AG10803 (cell line): ENCODE results near the gene UBE3A.

Experiments
- DNase-seq: peaks from one replicate; pipeline ENCODE4 v3.0.0; 2010; ENCODE audit warnings: low read depth
- H3K4me3 ChIP-seq: 2 replicates; pipeline ENCODE4 v1.5.1; 2011; ENCODE audit warnings: mild to moderate bottlenecking, low read length, control low read depth
- TF ChIP-seq, protein P1 (sequence below): conservative IDR thresholded peaks from 2 replicates; pipeline ENCODE4 v1.5.1; 2011; ENCODE audit warnings: mild to moderate bottlenecking, low read length, control low read depth, inconsistent platforms

Gene UBE3A

DNA sequence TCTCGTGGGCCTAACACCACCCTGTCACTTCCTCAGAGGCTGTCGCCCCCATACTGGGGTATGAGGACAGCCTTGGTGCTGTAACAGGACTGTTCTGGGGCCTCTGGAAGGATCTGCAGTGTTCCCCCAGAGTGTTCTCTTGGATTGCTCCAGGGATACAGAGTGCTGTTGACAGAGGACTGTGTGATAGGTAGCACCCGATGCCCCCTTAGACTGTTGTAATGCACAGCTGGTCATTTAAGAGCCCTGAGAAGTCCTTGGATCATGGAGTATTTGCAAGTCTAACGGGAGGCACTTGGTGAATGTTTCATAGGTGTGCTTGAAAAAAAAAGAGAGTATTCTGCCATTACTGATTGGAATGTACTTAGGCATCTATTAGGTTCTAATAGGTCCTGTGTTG, 35.4 kb upstream of the UBE3A start:
- H3K4me3 ChIP-seq = no peak overlapping the region
- TF ChIP-seq, protein P1, sequence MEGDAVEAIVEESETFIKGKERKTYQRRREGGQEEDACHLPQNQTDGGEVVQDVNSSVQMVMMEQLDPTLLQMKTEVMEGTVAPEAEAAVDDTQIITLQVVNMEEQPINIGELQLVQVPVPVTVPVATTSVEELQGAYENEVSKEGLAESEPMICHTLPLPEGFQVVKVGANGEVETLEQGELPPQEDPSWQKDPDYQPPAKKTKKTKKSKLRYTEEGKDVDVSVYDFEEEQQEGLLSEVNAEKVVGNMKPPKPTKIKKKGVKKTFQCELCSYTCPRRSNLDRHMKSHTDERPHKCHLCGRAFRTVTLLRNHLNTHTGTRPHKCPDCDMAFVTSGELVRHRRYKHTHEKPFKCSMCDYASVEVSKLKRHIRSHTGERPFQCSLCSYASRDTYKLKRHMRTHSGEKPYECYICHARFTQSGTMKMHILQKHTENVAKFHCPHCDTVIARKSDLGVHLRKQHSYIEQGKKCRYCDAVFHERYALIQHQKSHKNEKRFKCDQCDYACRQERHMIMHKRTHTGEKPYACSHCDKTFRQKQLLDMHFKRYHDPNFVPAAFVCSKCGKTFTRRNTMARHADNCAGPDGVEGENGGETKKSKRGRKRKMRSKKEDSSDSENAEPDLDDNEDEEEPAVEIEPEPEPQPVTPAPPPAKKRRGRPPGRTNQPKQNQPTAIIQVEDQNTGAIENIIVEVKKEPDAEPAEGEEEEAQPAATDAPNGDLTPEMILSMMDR = no peak
- DNase-seq = no peak

DNA sequence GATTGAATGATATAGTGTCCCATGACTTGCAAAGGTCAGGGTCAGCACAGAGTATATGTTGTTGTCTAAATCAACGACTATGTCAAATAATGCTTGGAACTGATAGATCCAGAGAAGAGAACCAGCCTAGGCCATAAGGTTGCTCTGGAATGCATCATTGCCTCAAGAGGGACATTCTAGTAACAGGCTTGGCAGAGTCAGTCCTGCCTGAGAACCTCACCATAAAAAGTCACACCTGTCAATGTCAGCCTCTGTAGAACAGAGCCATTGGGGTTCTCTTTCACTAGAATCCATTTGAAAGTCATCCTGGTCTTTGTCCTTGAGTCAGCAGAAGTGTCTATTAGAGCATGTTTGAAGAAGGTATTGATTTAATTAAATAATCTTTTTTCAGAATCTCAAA, 31.4 kb upstream of the UBE3A start:
- TF ChIP-seq, protein P1 = no peak
- no peak for DNase-seq
- H3K4me3 ChIP-seq = no peak overlapping the region

DNA sequence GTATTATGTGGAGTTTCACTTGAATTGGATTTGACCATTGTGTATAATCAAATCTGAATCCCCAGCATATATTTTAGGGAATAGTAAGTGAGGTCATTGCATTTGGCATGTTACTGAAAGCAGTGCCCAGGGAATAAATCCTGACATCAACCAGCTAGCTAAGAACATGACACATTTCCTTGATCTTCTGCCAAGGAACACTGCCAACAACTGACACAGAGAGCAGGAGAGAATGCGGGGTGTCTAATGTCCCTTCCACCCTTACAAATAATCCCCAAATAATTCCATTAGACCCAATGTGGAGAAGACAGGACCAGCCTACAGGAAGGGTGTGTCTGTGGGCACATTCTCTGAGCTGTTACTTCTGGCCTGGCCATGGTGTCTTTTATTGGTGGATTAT, 30.6 kb upstream of the UBE3A start:
- TF ChIP-seq, protein P1 = no peak
- no peak overlapping the region for H3K4me3 ChIP-seq
- DNase-seq = no peak

GRCh38 chr15:25468611-25469010, 29.8 kb upstream of the UBE3A start:
- TF ChIP-seq, protein P1 = no peak
- DNase-seq = no peak
- no peak overlapping the region for H3K4me3 ChIP-seq

- no peak for DNase-seq
- TF ChIP-seq, protein P1 = no peak
These were observed 27.0 kb upstream of the UBE3A start for GRCh38 chr15:25465835-25466234.

DNA sequence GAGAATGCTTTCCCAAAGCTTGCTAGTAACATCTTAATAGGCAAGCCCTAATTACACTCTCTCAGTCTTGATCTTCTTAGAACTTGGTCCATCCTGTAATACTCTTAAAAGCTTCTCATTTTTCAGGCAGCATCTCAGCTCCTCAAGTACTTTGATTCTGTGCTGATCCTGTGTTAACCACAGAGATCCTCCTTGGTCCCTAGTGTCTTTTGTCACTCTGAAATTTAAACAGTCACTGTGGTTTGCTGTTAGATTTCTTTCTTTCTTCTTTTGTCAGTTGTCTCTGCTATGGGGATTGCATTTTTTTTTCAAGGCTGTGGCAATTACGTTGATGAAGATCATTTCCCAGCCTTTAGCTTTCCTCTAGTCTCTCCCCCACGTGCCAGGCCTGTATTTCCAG, 26.0 kb upstream of the UBE3A start:
- H3K4me3 ChIP-seq = no peak overlapping the region
- DNase-seq = no peak
- TF ChIP-seq, protein P1 = no peak

More at GRCh38 chr15:25465835-25466234, 27.0 kb upstream of the UBE3A start:
- H3K4me3 ChIP-seq = no peak overlapping the region

DNA sequence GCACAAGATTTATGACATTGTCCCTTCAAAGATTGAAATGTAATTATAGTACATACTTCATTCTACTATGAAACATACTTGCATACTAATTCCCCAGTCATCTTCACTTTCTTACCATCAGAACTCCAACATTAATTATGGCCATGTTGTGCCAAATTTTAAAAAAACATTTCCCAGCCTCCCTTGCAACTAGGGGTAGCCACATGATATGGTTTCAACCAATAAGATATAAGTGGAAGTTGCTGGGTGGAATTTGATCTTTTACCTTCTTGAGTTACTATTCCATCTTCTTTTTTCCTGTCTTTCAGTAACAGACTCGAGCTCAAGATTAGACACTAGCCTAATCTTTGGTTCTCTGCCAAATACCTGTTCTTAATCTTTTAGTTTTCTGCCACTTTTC, 25.6 kb upstream of the UBE3A start:
- TF ChIP-seq, protein P1 = no peak
- no peak overlapping the region for H3K4me3 ChIP-seq
- DNase-seq = no peak
